AG10803 (cell line): ENCODE results near the gene IGFL4.

Experiments used
- DNase-seq: peaks from one replicate; pipeline ENCODE4 v3.0.0; 2010; ENCODE audit warnings: low read depth
- H3K4me3 ChIP-seq: 2 replicates; pipeline ENCODE4 v1.5.1; 2011; ENCODE audit warnings: mild to moderate bottlenecking, low read length, control low read depth
- CTCF ChIP-seq: conservative IDR thresholded peaks from 2 replicates; pipeline ENCODE4 v1.5.1; 2011; ENCODE audit warnings: mild to moderate bottlenecking, low read length, control low read depth, inconsistent platforms

Gene IGFL4

GRCh38 chr19:45994456-45994997 is 46.3 kb downstream of the IGFL4 start:
- TF ChIP-seq CTCF: no peak
- H3K4me3 ChIP-seq: peak overlapping the region; percentile 74
- peak; percentile 13 for DNase-seq

- no peak overlapping the region for H3K4me3 ChIP-seq
- no peak for TF ChIP-seq CTCF
- peak; percentile 6 for DNase-seq
Observed at GRCh38 chr19:45990113-45990728, 50.6 kb downstream of the IGFL4 start.
